ENCODE results near the gene HAUS7. TPM values are rescaled to one million over a fixed set of nuclear protein-coding genes. Genes with fewer than 3 reads are reported as not detected.

The HAUS7 gene
- total RNA-seq, 1 donor from 2014 or later, result 60.3 TPM

- Mint-ChIP-seq H3K4me3 (ENCODE audit: unreplicated experiment) (no peak overlapping the region), H3K4me1 (ENCODE audit: unreplicated experiment) (peaks cover 14% of the 10 kb centered on the region), H3K36me3 (ENCODE audit: unreplicated experiment) (peaks cover 11% of the 10 kb centered on the region), H3K9me3 (ENCODE audit: unreplicated experiment) (no peaks in the 10 kb centered on the region), H3K27ac (ENCODE audit: unreplicated experiment) (no peak overlapping the region), H3K27me3 (ENCODE audit: unreplicated experiment) (no peaks in the 10 kb centered on the region)
- no peak for DNase-seq (ENCODE audit: extremely low spot score, unreplicated experiment)
- TF ChIP-seq CTCF (IDR thresholded peaks at IDR 0.05), result no peak
Measured at GRCh38 chrX:153505361-153505760, 35.0 kb upstream of the HAUS7 start.

- Mint-ChIP-seq H3K4me1 (ENCODE audit: unreplicated experiment) (peaks cover 20% of the 10 kb centered on the region), H3K4me3 (ENCODE audit: unreplicated experiment) (no peak overlapping the region), H3K27me3 (ENCODE audit: unreplicated experiment) (no peaks in the 10 kb centered on the region), H3K36me3 (ENCODE audit: unreplicated experiment) (peaks cover 11% of the 10 kb centered on the region), H3K9me3 (ENCODE audit: unreplicated experiment) (no peaks in the 10 kb centered on the region), H3K27ac (ENCODE audit: unreplicated experiment) (no peak overlapping the region)
- DNase-seq (ENCODE audit: extremely low spot score, unreplicated experiment), result no peak
- no peak for TF ChIP-seq CTCF (IDR thresholded peaks at IDR 0.05)
Measured at GRCh38 chrX:153504445-153505016, 34.2 kb upstream of the HAUS7 start.

GRCh38 chrX:153502796-153503195 lies 32.4 kb upstream of the HAUS7 start:
- Mint-ChIP-seq H3K9me3 (ENCODE audit: unreplicated experiment) (no peaks in the 10 kb centered on the region), H3K27ac (ENCODE audit: unreplicated experiment) (no peak overlapping the region), H3K27me3 (ENCODE audit: unreplicated experiment) (no peaks in the 10 kb centered on the region), H3K4me1 (ENCODE audit: unreplicated experiment) (peaks cover 33% of the 10 kb centered on the region), H3K36me3 (ENCODE audit: unreplicated experiment) (peaks cover 11% of the 10 kb centered on the region), H3K4me3 (ENCODE audit: unreplicated experiment) (no peak overlapping the region)
- TF ChIP-seq CTCF (IDR thresholded peaks at IDR 0.05), result no peak
- DNase-seq (ENCODE audit: extremely low spot score, unreplicated experiment), result no peak

- Mint-ChIP-seq H3K27ac (ENCODE audit: unreplicated experiment) (no peak overlapping the region), H3K4me3 (ENCODE audit: unreplicated experiment) (no peak overlapping the region), H3K4me1 (ENCODE audit: unreplicated experiment) (peaks cover 31% of the 10 kb centered on the region), H3K36me3 (ENCODE audit: unreplicated experiment) (peaks cover 8% of the 10 kb centered on the region), H3K27me3 (ENCODE audit: unreplicated experiment) (no peaks in the 10 kb centered on the region), H3K9me3 (ENCODE audit: unreplicated experiment) (no peaks in the 10 kb centered on the region)
- no peak for DNase-seq (ENCODE audit: extremely low spot score, unreplicated experiment)
- no peak for TF ChIP-seq CTCF (IDR thresholded peaks at IDR 0.05)
Measured at GRCh38 chrX:153502131-153502530, 31.8 kb upstream of the HAUS7 start.

GRCh38 chrX:153501530-153501929 lies 31.2 kb upstream of the HAUS7 start:
- Mint-ChIP-seq H3K36me3 (ENCODE audit: unreplicated experiment) (peaks cover 5% of the 10 kb centered on the region), H3K9me3 (ENCODE audit: unreplicated experiment) (no peaks in the 10 kb centered on the region)

More at GRCh38 chrX:153501530-153501929, 31.2 kb upstream of the HAUS7 start:
- Mint-ChIP-seq H3K4me3 (ENCODE audit: unreplicated experiment) (no peak overlapping the region), H3K27me3 (ENCODE audit: unreplicated experiment) (no peaks in the 10 kb centered on the region), H3K27ac (ENCODE audit: unreplicated experiment) (no peak overlapping the region), H3K4me1 (ENCODE audit: unreplicated experiment) (peaks cover 31% of the 10 kb centered on the region)
- DNase-seq (ENCODE audit: extremely low spot score, unreplicated experiment), result no peak
- no peak for TF ChIP-seq CTCF (IDR thresholded peaks at IDR 0.05)
